ENCODE data around the gene ACSS1.

The ACSS1 gene

GRCh38 chr20:25046736-25047666 lies 10.9 kb downstream of the ACSS1 start:
- DNase-seq (ENCODE audit: low read depth in 2 of 2, low spot score in 1 of 2) = no peak

- DNase-seq (ENCODE audit: low read depth in 2 of 2, low spot score in 1 of 2) = no peak
Measured at GRCh38 chr20:25046181-25046641, 11.7 kb downstream of the ACSS1 start.

- DNase-seq (ENCODE audit: low read depth in 2 of 2, low spot score in 1 of 2) = no peak
Measured at GRCh38 chr20:25045343-25045712, 12.6 kb downstream of the ACSS1 start.

- no peak for DNase-seq (ENCODE audit: low read depth in 2 of 2, low spot score in 1 of 2)
Measured at GRCh38 chr20:25044660-25045342, 13.1 kb downstream of the ACSS1 start.

GRCh38 chr20:25044261-25044560 lies 13.7 kb downstream of the ACSS1 start:
- DNase-seq (ENCODE audit: low read depth in 2 of 2, low spot score in 1 of 2) = no peak

GRCh38 chr20:25043499-25044260 lies 14.3 kb downstream of the ACSS1 start:
- no peak for DNase-seq (ENCODE audit: low read depth in 2 of 2, low spot score in 1 of 2)

- no peak for DNase-seq (ENCODE audit: low read depth in 2 of 2, low spot score in 1 of 2)
Measured at GRCh38 chr20:25042531-25043498, 15.1 kb downstream of the ACSS1 start.

- no peak for DNase-seq (ENCODE audit: low read depth in 2 of 2, low spot score in 1 of 2)
Measured at GRCh38 chr20:25041813-25042530, 16.0 kb downstream of the ACSS1 start.

- no peak for DNase-seq (ENCODE audit: low read depth in 2 of 2, low spot score in 1 of 2)
Measured at GRCh38 chr20:25040438-25040831, 17.5 kb downstream of the ACSS1 start.

GRCh38 chr20:25039697-25040437 lies 18.1 kb downstream of the ACSS1 start:
- no peak for DNase-seq (ENCODE audit: low read depth in 2 of 2, low spot score in 1 of 2)

- no peak for DNase-seq (ENCODE audit: low read depth in 2 of 2, low spot score in 1 of 2)
Measured at GRCh38 chr20:25038591-25039015, 19.3 kb downstream of the ACSS1 start.

GRCh38 chr20:25038103-25038410 lies 19.9 kb downstream of the ACSS1 start:
- no peak for DNase-seq (ENCODE audit: low read depth in 2 of 2, low spot score in 1 of 2)

- no peak for DNase-seq (ENCODE audit: low read depth in 2 of 2, low spot score in 1 of 2)
Measured at GRCh38 chr20:25037288-25038102, 20.4 kb downstream of the ACSS1 start.

GRCh38 chr20:25036331-25036936 lies 21.5 kb downstream of the ACSS1 start:
- no peak for DNase-seq (ENCODE audit: low read depth in 2 of 2, low spot score in 1 of 2)

- DNase-seq (ENCODE audit: low read depth in 2 of 2, low spot score in 1 of 2) = no peak
Measured at GRCh38 chr20:25035921-25036320, 22.0 kb downstream of the ACSS1 start.

- no peak for DNase-seq (ENCODE audit: low read depth in 2 of 2, low spot score in 1 of 2)
Measured at GRCh38 chr20:25033924-25034300, 24.0 kb downstream of the ACSS1 start.

- no peak for DNase-seq (ENCODE audit: low read depth in 2 of 2, low spot score in 1 of 2)
Measured at GRCh38 chr20:25033265-25033923, 24.5 kb downstream of the ACSS1 start.
